GM19328 (cell line): ENCODE results near the gene EIF3K.
"Not testable (repeated sequence)": the region's sequence is repeated elsewhere in the genome, so short reads cannot be mapped to it uniquely, and the experiment has no call there.

Source experiments
- ATAC-seq: cut with Tn5 transposase; IDR thresholded peaks from one replicate; pipeline ENCODE4 v1.9.1; 2021; ENCODE audit warnings: mild to moderate bottlenecking, moderate library complexity; ENCODE audit not compliant: unreplicated experiment

EIF3K gene

DNA sequence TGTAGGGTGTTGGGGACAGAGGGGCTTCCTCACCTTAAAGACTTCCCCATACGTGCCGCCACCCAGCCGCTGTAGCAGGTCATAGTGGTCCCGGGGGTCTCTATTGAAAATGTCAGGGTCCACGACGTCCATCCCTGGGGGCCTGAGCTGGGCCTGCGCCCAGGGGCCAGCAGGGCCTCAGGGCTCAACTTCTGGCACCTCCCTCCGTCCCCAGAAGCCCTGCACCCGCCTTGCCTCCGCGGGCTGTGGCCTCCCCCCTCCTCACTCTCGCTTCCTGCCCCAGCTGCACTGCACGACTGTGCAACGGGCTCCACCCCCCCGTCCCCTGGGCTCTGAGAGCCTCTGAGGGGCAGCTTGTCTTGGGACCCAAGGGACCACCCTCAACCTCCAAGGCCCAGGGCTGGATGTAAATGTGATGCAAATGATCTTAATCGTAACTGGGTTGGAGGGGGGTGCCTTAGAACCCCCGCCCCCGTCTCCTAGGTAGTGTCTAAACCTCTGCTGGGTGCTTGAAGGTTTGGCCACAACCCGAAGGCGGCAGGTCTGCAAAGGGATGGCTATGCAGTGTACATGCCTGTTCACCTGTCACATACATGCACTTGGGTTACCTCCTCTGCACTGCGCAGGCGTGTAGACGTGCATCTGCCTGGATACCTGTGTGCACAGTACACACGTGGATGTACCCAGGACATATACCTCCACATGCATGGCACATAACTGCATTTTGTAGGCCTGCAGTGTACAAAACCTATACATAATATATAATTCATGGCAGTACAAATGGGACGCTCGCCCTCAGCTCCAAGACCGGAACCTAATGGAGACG lies 1.0 kb upstream of the EIF3K start, which contains the start of gene MAP4K1:
Gene MAP4K1, minus strand, starts transcription at position 190 of the 826 bp plus-strand sequence. Its CDS starts 58 bp downstream, at position 132.
- peak; percentile 40 for ATAC-seq

DNA sequence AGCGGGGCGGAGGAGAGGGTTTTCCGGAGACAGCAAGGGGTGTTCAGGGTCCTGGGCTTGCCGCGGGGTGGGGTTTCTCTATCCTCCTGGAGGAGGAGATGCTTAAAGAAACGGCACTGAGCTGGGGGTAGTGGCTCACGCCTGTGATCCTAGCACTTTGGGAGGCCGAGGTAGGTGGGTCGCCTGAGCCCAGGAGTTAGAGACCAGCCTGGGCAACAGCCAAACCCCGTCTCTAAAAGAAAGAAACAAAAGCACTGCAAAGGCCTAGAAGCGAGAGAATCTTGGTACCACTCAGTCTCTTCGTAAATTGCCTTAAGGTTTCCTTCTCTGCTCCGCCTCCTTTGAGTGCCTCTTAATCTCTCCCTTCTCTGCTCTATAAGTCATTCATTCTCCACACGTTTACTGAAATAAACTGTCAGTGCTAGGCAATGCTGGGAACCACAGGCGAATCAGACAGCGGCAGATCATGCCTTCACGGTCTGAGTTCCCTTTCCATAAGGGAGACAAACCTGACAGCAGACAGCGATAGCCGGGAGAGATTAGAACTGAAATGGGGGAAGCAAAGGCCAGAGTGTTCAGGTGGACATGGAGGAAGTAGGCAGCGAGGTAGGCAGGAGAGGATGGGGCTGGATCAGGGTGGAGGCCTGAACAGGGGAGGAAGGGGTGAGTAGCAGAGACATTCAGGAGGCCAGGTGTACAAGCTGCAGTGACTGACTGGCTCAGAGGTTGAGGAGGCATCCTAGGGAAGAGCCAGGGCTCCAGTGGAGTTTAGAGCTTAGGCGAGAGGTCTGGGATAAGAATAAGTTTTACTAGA lies 580 bp downstream of the EIF3K start:
- ATAC-seq: no peak

DNA sequence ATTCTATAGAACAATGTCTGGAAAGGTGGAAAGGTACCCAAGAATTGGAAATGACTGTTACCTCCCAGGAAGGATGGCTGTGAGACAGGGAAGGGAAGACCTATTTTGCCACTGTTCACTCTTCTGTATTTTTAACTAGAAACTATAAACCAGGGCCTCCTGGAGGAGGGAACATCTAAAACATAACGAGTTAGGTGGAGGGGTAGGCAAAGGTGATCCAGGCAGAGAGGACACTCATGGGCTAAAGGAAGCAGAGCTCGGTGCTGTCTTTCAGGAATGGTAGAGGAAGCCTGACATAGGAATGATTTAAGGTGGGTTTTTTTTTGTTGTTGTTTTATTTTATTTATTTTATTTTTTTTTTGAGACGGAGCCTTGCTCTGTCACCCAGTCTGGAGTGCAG lies 5.8 kb downstream of the EIF3K start:
- ATAC-seq: no peak

DNA sequence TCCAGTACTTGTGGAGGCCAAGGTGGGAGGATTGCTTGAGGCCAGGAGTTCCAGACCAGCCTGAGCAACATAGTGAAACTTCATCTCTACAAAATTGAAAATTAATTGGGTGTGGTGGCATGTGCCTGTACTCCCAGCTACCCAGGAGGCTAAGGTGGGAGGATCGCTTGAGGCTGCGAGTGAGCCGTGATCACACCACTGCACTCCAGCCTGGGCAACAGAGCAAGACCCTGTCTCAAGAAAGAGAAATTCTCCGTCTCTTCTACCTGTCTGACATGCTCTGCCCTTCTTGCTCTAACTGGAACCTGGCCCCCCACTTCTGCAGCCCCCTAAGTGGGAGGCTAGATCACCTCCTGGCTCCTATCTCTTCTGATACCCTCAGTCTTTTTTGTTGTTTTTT lies 7.4 kb downstream of the EIF3K start:
- no peak for ATAC-seq

DNA sequence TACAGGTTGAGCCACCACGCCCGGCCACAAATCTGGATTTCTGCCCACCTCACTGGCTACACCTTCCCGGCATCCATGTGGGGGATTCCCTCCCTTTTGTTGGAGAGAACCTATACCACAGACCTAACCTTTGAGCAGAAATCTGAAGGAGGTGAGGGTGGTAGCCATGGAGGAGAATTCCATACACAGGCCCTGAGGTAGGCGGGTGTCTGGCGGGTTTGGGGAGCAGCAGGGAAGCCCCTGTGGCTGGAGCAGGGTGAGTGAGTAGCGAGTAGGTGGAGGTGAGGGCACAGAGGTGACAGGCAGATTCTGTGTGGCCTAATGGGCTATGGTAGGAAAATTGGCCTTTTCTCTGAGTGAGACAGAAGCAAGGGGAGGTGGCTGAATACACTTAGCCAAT lies 10.6 kb downstream of the EIF3K start:
- ATAC-seq: no peak

DNA sequence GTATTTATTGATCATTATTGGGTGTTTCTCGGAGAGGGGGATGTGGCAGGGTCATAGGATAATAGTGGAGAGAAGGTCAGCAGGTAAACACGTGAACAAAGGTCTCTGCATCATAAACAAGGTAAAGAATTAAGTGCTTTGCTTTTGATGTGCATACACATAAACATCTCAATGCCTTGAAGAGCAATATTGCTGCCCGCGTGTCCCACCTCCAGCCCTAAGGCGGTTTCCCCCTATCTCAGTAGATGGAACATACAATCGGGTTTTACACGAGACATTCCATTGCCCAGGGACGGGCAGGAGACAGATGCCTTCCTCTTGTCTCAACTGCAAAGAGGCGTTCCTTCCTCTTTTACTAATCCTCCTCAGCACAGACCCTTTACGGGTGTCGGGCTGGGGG lies 12.3 kb downstream of the EIF3K start:
- ATAC-seq: not testable (repeated sequence)

DNA sequence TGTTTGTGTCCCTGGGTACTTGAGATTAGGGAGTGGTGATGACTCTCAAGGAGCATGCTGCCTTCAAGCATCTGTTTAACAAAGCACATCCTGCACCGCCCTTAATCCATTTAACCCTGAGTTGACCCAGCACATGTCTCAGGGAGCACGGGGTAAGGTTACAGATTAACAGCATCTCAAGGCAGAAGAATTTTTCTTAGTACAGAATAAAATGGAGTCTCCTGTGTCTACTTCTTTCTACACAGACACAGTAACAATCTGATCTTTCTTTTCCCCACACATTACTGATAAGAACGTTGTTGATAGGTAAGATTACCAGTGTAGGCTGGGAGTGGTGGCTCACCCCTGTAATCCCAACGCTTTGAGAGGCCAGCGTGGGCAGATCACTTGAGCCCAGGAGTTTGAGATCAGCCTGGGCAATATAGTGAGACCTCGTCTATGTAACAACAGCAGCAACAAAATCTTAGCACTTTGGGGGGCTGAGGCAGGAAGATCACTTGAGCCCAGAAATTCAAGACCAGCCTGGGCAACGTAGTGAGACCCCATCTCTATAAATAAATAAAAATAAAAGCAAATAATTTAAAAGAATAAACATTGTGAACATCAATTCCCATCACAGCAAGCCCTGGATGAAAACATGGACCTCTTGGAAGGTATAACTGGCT lies 13.0 kb downstream of the EIF3K start:
- ATAC-seq: not testable (repeated sequence)

DNA sequence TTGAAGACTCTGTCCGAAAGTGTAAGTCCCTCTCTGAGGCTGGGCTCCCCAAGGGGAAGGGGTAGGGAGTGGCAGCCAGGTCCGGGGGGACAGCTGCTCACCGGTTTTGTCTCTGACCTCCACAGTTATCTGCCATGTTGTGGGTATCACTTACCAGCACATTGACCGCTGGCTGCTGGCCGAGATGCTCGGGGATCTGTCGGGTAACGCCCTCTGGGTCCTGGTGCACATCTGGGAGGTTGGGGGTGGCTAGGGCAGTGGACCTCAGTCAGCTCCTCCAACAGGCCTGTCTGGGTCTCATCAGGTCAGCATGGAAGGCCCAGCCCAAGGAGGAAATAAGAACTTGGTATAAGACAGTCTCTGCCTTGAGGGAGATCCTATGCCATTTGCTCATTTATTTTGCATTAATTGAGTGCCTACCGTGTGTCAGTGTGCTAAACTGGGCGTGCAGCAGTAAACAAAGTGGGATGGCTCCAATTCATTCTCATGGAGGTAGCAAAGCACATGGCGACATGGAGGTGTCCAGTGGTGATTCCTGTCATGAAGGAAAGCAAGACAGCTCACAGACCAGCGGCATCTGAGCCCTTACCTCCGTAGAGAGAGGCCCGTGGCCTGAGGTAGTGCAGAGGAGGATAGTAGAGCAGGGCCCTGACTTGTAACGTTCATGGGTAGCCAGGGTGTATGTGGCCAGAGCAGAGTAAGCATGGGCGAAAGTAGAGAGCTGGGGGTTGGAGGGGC lies 13.7 kb downstream of the EIF3K start:
- ATAC-seq: no peak

DNA sequence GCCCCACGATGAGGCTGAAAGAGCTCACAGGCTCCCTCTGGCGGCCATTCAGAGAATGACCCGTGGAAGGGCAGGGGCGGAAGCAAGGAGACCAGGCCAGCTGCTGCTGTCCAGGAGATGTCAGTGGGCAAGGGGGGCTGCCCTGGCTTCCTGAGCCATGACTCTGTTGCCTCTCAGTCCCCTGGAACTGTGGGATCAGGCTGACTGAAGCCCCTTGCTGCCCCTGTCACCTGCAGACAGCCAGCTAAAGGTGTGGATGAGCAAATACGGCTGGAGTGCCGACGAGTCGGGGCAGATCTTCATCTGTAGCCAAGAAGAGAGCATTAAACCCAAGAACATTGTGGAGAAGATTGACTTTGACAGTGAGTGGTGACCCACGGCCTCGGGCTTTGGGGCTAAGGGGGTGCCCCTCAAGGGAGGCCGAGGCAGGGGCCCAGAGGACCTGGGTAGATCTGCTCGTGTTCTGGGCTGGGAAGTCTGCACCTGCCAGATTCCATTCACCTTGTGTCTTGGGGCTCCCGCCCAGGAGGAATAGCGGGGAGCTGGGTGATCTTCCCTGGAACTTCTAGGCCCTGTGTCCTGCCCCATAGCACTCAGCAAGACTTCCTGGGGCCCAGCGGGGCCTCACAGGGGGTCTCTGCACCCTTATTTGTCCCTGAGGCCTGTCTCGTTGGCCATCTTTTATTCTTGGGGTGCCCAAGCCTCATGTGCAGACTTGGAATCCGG lies 15.9 kb downstream of the EIF3K start:
- no peak for ATAC-seq

DNA sequence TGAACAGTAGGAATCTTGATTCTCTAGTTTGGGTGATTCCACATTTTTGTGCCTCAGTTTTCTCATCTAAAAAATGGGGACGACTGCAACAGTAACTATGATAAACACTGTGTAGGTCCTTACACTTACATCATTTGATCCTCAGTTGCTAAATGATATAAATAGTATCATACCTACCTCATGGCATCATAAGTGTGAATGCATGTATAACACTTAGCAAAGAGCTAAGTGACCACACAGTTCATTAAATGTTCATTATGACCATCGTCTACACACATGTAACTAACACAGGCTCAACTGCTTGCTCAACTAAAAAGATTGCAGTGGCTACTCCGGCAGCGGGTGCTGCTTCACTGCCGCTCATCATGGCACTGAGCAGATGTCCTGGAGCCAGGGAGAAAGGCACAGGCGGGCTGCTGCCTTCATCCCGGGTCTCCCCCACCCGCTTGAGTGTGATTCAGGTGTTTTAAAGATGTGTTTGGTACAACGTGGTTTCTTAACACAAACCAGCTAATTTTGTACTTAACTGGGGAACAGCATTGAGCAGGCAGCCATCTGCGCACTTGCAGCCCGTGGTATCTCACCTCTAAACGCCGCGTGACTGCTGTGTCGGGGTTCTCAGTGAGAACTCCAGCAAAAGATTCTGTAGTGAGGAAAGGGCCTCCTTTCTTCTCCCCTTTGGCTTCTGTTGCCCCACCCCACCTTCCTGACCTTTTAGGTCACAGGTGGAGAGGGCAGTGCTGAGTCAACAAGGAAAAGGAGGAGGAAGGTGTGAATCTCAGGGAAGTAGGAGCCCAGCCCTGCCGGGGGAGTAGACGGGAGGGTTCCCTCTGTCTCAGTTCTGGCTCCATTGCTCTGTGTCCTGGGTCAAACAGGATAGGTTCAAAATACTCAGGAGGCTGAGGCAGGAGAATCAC lies 16.8 kb downstream of the EIF3K start:
- no peak for ATAC-seq

DNA sequence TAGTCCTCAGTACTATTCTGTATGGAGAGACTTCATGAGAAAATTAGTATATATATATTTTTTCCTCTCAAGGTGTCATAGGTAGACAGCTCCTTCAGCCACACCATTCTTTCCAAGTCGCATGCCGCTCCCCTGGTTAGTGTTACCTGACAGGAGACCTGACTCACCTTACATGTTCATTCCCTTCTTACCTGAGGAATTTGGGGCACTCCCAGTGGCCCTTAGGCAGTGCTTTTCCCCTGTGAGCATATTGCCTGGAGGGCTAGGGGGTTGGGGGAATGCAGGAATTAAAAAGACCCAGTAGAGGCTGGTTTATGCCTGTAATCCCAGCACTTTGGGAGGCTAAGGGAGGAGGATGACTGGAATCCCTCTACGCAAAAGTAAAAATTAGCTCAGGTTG lies 19.5 kb downstream of the EIF3K start:
- no peak for ATAC-seq

DNA sequence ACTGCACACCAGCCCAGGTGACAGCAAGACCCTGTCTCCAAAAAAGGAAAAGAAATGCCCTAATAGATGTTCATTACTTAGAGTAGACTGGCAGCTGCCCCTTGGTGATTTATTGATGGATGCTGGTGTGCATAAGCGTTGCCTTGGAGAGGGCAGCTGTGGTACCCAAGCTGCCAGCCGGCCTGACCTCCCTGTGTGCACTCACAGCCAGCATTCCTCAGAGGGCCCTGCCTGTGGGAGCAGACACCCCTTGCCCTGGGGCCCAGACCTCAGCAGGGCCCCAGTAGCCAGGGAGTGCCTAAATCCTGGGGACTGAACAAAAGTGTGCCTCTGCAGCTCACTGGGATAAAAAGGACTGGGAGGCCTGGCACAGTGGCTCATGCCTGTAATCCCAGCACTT lies 20.7 kb downstream of the EIF3K start:
- ATAC-seq: no peak

DNA sequence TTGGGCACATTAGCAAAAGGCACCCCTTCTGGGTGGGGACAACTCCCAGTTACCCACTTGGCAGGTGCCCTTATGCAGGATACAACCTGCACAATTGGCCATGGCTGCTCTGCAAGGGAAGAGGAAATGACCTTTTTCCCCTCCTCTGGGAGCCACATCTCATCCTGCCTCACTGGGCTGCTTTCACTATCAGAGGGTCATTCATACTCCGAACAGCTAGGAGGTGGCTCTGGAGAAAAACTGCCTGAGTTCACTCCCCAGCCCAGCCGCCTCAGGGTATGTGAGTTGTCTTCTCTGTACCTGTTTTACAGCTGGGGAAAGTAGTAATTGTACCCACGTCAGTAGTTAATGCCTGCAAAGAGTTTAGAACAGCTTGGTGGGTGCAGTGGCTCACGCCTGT lies 21.4 kb downstream of the EIF3K start:
- ATAC-seq: no peak

DNA sequence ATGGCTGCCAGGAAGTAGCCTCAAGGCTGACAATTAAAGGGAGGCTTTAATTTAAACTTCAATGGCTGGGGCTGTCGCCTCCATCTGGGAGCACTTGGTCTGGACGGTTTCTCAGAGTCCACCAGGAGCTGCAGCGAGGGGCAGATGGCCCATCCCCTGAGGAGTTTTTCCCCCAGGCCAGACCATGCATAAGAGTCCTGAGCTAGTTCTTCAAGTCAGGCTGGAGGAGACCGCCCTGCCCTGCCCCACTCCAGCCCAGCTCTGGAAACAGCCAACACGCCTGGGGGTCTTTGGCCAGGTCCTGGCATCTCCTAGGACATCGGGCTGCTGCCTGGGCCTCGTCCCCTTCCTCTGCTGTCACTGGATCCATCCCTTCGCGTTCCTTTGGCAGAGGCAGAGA lies 23.2 kb downstream of the EIF3K start:
- no peak for ATAC-seq

DNA sequence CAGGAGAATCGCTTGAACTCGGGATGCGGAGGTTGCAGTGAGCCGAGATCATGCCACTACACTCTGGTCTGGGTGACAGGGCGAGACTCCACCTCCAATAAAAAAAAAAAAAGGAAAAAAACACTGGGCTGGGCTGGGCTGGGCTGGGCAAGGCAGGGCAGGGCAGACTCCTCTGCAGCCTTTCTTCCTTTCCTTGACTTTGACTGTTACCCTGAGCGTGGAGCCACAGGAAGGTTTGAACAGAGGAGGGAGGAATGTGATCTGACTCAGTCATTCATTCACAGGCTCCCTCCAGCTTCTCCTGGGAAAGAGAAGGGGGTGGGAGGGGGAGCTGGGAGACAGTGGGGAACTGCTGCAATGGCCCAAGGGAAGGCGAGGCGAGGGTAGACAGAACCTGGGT lies 25.7 kb downstream of the EIF3K start:
- no peak for ATAC-seq

DNA sequence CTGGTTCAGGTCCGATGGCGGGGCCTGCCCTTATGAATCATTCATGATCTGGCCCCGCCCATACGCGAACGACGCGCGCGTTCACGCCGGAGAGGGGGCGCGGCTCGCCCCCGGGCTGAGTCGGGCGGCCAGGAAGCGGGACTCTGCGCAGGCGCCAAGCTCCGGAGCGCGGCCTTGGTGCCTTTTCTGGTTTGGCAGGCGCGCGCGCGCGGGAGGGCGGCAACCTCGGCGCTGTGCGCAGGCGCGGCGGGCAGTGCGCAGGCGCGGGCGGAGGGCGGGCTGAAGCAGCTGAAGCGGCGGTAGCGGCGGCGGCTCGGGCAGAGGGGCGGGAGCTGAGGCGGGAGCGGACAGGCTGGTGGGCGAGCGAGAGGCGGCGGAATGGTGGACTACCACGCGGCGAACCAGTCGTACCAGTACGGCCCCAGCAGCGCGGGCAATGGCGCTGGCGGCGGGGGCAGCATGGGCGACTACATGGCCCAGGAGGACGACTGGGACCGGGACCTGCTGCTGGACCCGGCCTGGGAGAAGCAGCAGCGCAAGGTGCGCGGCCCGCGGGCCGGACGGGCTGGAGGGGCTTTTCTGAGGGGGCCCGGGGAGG lies 28.5 kb downstream of the EIF3K start, which contains the start of gene ACTN4:
Gene ACTN4, plus strand, starts transcription at position 282 of the 598 bp plus-strand sequence. Its CDS starts 97 bp downstream, at position 379.
- ATAC-seq: peak; percentile 89

DNA sequence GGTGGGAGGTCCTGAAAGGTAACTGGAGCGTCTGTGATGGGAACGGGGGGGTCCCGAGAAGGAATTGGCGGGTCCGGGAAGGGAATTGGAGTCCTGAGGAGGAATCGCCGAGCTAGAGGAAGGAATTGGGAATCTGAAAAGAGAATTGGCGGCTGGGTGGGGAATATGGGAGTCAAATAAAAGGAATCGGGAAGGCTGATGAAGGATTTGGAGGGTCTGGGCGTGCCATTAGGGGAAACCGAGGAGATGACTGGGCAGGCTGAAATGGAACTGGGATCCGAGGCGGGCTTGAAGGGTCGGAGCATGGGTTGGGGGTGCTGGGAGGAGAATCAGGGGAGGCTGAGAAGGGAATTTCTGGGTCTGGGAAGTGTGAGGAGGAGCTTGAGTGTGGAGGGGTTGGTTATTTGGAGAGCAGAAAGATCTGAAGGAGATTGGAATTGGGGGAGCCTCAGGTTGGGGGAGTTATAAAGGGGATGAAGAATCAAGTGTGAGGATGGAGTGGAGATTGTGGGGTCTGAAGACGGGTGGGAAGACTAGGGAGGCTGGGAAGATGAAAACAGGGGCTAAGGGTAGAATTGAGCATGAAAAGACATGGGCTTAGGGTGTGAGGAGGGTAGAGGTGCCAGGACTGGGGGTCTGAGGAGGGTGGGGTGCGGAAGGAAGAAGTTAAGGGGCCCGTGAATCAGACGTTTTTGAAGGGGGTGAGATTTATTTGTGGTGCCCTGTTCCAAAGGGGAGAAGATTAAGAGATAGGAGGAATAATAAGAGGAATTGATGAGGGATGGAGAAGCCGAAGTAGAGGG lies 29.2 kb downstream of the EIF3K start:
- ATAC-seq: no peak
